Endothelial cell of umbilical vein (primary cell): ENCODE results near the gene LAMC1. TPM values are rescaled to one million over a fixed set of nuclear protein-coding genes. Genes with fewer than 3 reads are reported as not detected.

Experiments
- BruUV-seq: library from RNA; stranded (reverse); fragments of 400-500 nt; replicated peaks from 2 replicates; lab custom pipeline; 2021; lab: Mats Ljungman, UMichigan
- CTCF ChIA-PET: fragments of 300-600, 350-600 bp; sonication (Branson Sonifier 250); formaldehyde crosslinking; loops from one replicate; lab custom pipeline; 2021; ENCODE audit warnings: antibody characterized with exemption, inconsistent platforms; lab: Charles Lee
- POLR2A ChIA-PET: fragments of 300-600, 350-600 bp; sonication (Branson Sonifier 250); formaldehyde crosslinking; loops from one replicate; lab custom pipeline; 2021; ENCODE audit warnings: antibody characterized with exemption, inconsistent platforms; lab: Charles Lee
- DNase-seq: peaks from one replicate; pipeline ENCODE4 v3.0.0-alpha.2; 2011; ENCODE audit warnings: low read depth, low spot score
- FAIRE-seq: peaks from 2 replicates; lab custom pipeline; 2011; peaks lifted over from hg19 to GRCh38; lab: Jason Lieb, UNC
- H2AFZ ChIP-seq: 2 replicates; pipeline ENCODE4 v1.6.0; 2012; ENCODE audit warnings: low read depth, low read length, control low read depth, inconsistent platforms
- H3K27ac ChIP-seq: 2 replicates; pipeline ENCODE4 v1.5.1; 2011; ENCODE audit warnings: low read depth, mild to moderate bottlenecking, control low read depth, low read length, moderate library complexity; ENCODE audit not compliant: insufficient read depth
- H3K27me3 ChIP-seq, 2 experiments: 2 replicates each; pipeline versions ENCODE4 v1.6.0 to v1.6.1; 2011; ENCODE audit warnings: low read length in 2 of 2, mixed read lengths in 1 of 2; ENCODE audit not compliant: control insufficient read depth in 2 of 2, insufficient read depth in 2 of 2
- H3K36me3 ChIP-seq, 2 experiments: 2 replicates in 1 of 2; 3 replicates in 1 of 2; pipeline ENCODE4 v1.5.1; 2011; ENCODE audit warnings: low read length in 2 of 2, mild to moderate bottlenecking in 1 of 2, moderate library complexity in 1 of 2; ENCODE audit not compliant: control insufficient read depth in 2 of 2, insufficient read depth in 2 of 2; ENCODE audit errors: extremely low read depth in 1 of 2
- H3K4me1 ChIP-seq: 3 replicates; pipeline ENCODE4 v1.5.1; 2011; ENCODE audit warnings: mild to moderate bottlenecking, low read length; ENCODE audit not compliant: control insufficient read depth, insufficient read depth; ENCODE audit errors: extremely low read depth
- H3K4me2 ChIP-seq: 2 replicates; pipeline ENCODE4 v1.6.1; 2011; ENCODE audit warnings: low read length, control low read depth, mixed read lengths; ENCODE audit not compliant: insufficient read depth
- H3K4me3 ChIP-seq, 3 experiments: fragments of 200-600 bp in 1 of 3; sonication (generic), shearing (Covaris generic) in 1 of 3; replicated peaks in 1 of 3; 2 replicates each; pipeline ENCODE4 v1.5.1; 2011 to 2016; ENCODE audit warnings: control low read depth in 3 of 3, low read length in 3 of 3, mild to moderate bottlenecking in 2 of 3, inconsistent platforms in 1 of 3, low read depth in 1 of 3, moderate library complexity in 1 of 3; ENCODE audit not compliant: insufficient read depth in 1 of 3
- H3K79me2 ChIP-seq: 2 replicates; pipeline ENCODE4 v1.6.0; 2012; ENCODE audit warnings: low read length, inconsistent platforms; ENCODE audit not compliant: control insufficient read depth, insufficient read depth
- H3K9ac ChIP-seq: replicated peaks from 2 replicates; pipeline ENCODE3; 2011; ENCODE audit warnings: low read length, control low read depth; ENCODE audit not compliant: insufficient read depth; ENCODE audit errors: extremely low read depth
- H3K9me1 ChIP-seq: replicated peaks from 3 replicates; pipeline ENCODE4 v1.6.0; 2011; ENCODE audit warnings: mild to moderate bottlenecking, low read length; ENCODE audit not compliant: control insufficient read depth, insufficient read depth; ENCODE audit errors: extremely low read depth
- H3K9me3 ChIP-seq: replicated peaks from 2 replicates; pipeline ENCODE4 v1.5.1; 2012; ENCODE audit warnings: low read length, inconsistent platforms; ENCODE audit not compliant: control insufficient read depth, insufficient read depth
- H4K20me1 ChIP-seq: replicated peaks from 2 replicates; pipeline ENCODE3; 2011; ENCODE audit warnings: mild to moderate bottlenecking, low read length; ENCODE audit not compliant: control insufficient read depth, insufficient read depth; ENCODE audit errors: extremely low read depth
- CTCF ChIP-seq, 2 donors: IDR thresholded peaks; 1 replicate in 1 of 2; 2 replicates in 1 of 2; pipeline ENCODE4 v1.5.1; 2011; ENCODE audit warnings: low read length in 2 of 2, mild to moderate bottlenecking in 2 of 2, moderate library complexity in 2 of 2, control low read depth in 1 of 2, inconsistent platforms in 1 of 2, low read depth in 1 of 2; ENCODE audit not compliant: insufficient read depth in 1 of 2; ENCODE audit errors: extremely low read depth in 1 of 2
- EZH2 ChIP-seq: IDR thresholded peaks from 2 replicates; pipeline ENCODE4 v1.6.1; 2012; ENCODE audit warnings: borderline replicate concordance, low read depth, mild to moderate bottlenecking, moderate library complexity, low read length, inconsistent platforms; ENCODE audit not compliant: severe bottlenecking
- FOS ChIP-seq: IDR thresholded peaks from 2 replicates; pipeline ENCODE4 v1.6.1; 2011; ENCODE audit warnings: mild to moderate bottlenecking, low read length, moderate library complexity, borderline replicate concordance; ENCODE audit not compliant: insufficient read depth
- GATA2 ChIP-seq: IDR thresholded peaks from 2 replicates; pipeline ENCODE4 v1.7.0; 2011; ENCODE audit warnings: low read depth, mild to moderate bottlenecking, moderate library complexity, mixed read lengths, low read length; ENCODE audit not compliant: insufficient read length, insufficient read depth
- JUN ChIP-seq: IDR thresholded peaks from 2 replicates; pipeline ENCODE4 v1.6.1; 2011; ENCODE audit warnings: borderline replicate concordance, low read depth; ENCODE audit not compliant: insufficient read length, insufficient read depth
- POLR2AphosphoS5 ChIP-seq: IDR thresholded peaks from 2 replicates; pipeline ENCODE4 v1.6.1; 2012; ENCODE audit warnings: low read depth, mild to moderate bottlenecking, control low read depth, low read length, moderate library complexity; ENCODE audit not compliant: insufficient read depth
- dilution Hi-C: fragments of 300-500 bp; cut with MboI; formaldehyde crosslinking; loops from one replicate; pipeline ENCODE4 v1.15.0; 2019; ENCODE audit warnings: low sequenced_read_pairs; ENCODE audit not compliant: extremely low pct_ligation_motif_present
- intact Hi-C: fragments of 100-400 bp; cut with micrococcal nuclease; formaldehyde crosslinking; loops from one replicate; pipeline ENCODE4 v1.10.0; 2022
- polyA plus RNA-seq, 4 experiments: library from polyadenylated mRNA; depleted of rRNA in 3 of 4; stranded (reverse) in 3 of 4; unstranded in 1 of 4; fragments of >200 nt; gene quantifications; 2 replicates each; pipeline versions ENCODE4 v1.2.1 to v1.2.3, GENCODE V29; 2011 to 2012; ENCODE audit warnings: missing spikeins in 1 of 4
- total RNA-seq: library from RNA; stranded (reverse); gene quantifications from 2 replicates; pipeline ENCODE4 v1.2.3, GENCODE V29; 2021

Gene LAMC1
- total and polyA plus RNA-seq, 2 donors (not counting 3 experiments of a cell fraction or from before 2014, with no cell fraction given), result 92.5 to 216 TPM

GRCh38 chr1:183163316-183163715, 140.1 kb downstream of the LAMC1 start:
- ChIA-PET CTCF (interaction anchor here (1.0 kb wide), 2 partner anchors 17 to 21 kb away, joined by 3 read pairs; no protein-coding TSS in a partner anchor), POLR2A (no interaction called here)
- no peak for TF ChIP-seq EZH2
- TF ChIP-seq POLR2AphosphoS5, result peak; percentile 53
- peak; percentile 98 for TF ChIP-seq FOS
- TF ChIP-seq CTCF (IDR thresholded peaks at IDR 0.05; ENCODE audit: extremely low read depth in 1 of 2, insufficient read depth in 1 of 2, low read depth in 1 of 2, low read length in 2 of 2), result no peak
- peak; percentile 63 for TF ChIP-seq GATA2
- peak; percentile 66 for TF ChIP-seq JUN
- Histone ChIP-seq H3K4me3 (no peak overlapping the region), H4K20me1 (no peaks in the 10 kb centered on the region), H3K9ac (no peak overlapping the region), H3K9me3 (no peaks in the 10 kb centered on the region), H3K79me2 (no peaks in the 10 kb centered on the region), H3K4me2 (no peak overlapping the region), H3K27me3 (no peaks in the 10 kb centered on the region), H3K27ac (peak overlapping the region; percentile 64), H3K36me3 (no peaks in the 10 kb centered on the region), H2AFZ (no peak overlapping the region), H3K9me1 (no peaks in the 10 kb centered on the region), H3K4me1 (peaks cover 25% of the 10 kb centered on the region)
- dilution Hi-C loops (no loop called here), intact Hi-C loops (no loop called here)
- BruUV-seq, result no TSS peak
- FAIRE-seq, result peak; percentile 80
- DNase-seq, result peak; percentile 58
